ENCODE results near the gene GRB10. TPM values are rescaled to one million over a fixed set of nuclear protein-coding genes. Genes with fewer than 3 reads are reported as not detected.

GRB10 gene
- total and polyA plus RNA-seq, 2 of the 8 experiments (the other 6 are each of a cell fraction or from before 2014, with no cell fraction given) = 35.7 to 97.0 TPM

DNA sequence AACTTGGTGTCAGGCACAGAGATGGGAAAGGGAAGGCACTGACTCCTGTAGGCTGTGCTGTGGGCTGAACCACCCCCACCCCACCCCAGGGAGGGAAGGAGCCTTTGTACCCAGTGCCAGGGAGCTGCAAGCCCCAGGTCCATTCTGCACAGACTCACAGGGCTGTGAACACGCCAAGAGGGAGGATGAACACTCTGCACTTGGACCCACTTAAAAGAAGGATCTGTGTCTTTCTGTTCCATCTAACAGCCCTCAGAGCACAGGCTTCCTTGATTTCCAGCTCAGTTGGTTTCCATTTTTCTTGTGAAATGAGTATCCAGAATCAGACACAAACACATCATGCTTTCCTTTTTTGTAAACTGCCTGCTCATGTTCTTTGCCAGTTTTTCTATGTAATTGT lies 84.9 kb downstream of the GRB10 start:
- Histone ChIP-seq H4K20me1 (replicated peaks in 1 of 2; ENCODE audit: control insufficient read depth in 1 of 2, insufficient read depth in 2 of 2, low read length in 2 of 2) (peaks cover 0 to 2% of the 10 kb centered on the region in 2 experiments), H4K91ac (replicated peaks; ENCODE audit: insufficient read length, low read length) (no peak overlapping the region), H4K8ac (ENCODE audit: extremely low read depth, insufficient read depth, low read length) (no peak overlapping the region), H3K36me3 (ENCODE audit: control insufficient read depth in 2 of 4, insufficient read depth in 4 of 4, low read length in 3 of 4) (peaks cover 0 to 16% (median 3%) of the 10 kb centered on the region in 4 experiments; a peak in 5 of 8 replicates), H3K79me2 (ENCODE audit: control insufficient read depth in 1 of 2, insufficient read depth in 2 of 2, low read length in 2 of 2) (peaks cover 0 to 21% of the 10 kb centered on the region in 2 experiments; a peak in 2 of 4 replicates), H3K27me3 (replicated peaks in 1 of 4; ENCODE audit: control insufficient read depth in 3 of 4, extremely low read depth in 1 of 4, insufficient read depth in 3 of 4, low read length in 3 of 4) (no peaks in the 10 kb centered on the region), H3K27ac (ENCODE audit: low read depth, low read length) (no peak overlapping the region), H3K4me3 (ENCODE audit: extremely low read depth in 1 of 4, insufficient read depth in 2 of 4, low read depth in 3 of 4, low read length in 4 of 4) (no peak overlapping the region), H2BK12ac (ENCODE audit: low read depth, low read length) (no peak overlapping the region), H3K4ac (replicated peaks; ENCODE audit: insufficient read length, low read depth, low read length) (no peak overlapping the region), H3K4me1 (replicated peaks in 1 of 4; ENCODE audit: control insufficient read depth in 3 of 4, insufficient read depth in 4 of 4, low read length in 3 of 4) (peaks cover 0 to 8% (median 4%) of the 10 kb centered on the region in 4 experiments; a peak in 5 of 7 replicates), H2BK5ac (ENCODE audit: low read depth, low read length) (no peak overlapping the region), H3K23ac (ENCODE audit: insufficient read length) (no peak overlapping the region), H3K4me2 (ENCODE audit: insufficient read depth in 1 of 2, low read depth in 2 of 2, low read length in 2 of 2) (no peak overlapping the region), H2BK20ac (ENCODE audit: low read length) (no peak overlapping the region), H3K79me1 (ENCODE audit: low read depth, low read length) (no peaks in the 10 kb centered on the region; the same call in 1 of the 2 replicates), H3K18ac (ENCODE audit: extremely low read depth, low read length) (no peak overlapping the region), H2BK120ac (replicated peaks; ENCODE audit: low read depth, low read length) (no peak overlapping the region), H3K9ac (replicated peaks in 1 of 4; ENCODE audit: extremely low read depth in 1 of 4, low read depth in 3 of 4, low read length in 3 of 4) (no peak overlapping the region), H2AFZ (ENCODE audit: low read length) (no peak overlapping the region), H4K5ac (ENCODE audit: insufficient read length, low read depth, low read length) (no peak overlapping the region), H2BK15ac (ENCODE audit: low read length) (no peak overlapping the region), H3K23me2 (ENCODE audit: low read depth, low read length) (no peaks in the 10 kb centered on the region), H3K56ac (replicated peaks; ENCODE audit: insufficient read length, low read depth, low read length) (no peak overlapping the region), H2AK5ac (ENCODE audit: low read depth, low read length) (no peak overlapping the region), H3K14ac (ENCODE audit: insufficient read length) (no peak overlapping the region), H3K9me3 (ENCODE audit: insufficient read depth in 2 of 2, low read depth in 1 of 2, low read length in 1 of 2) (no peaks in the 10 kb centered on the region)
- DNase-seq (ENCODE audit: low read depth in 1 of 2, low spot score in 2 of 2) (no peak), FAIRE-seq (no peak)
- POLR2A ChIA-PET (ENCODE audit: partially characterized antibody) = interaction anchor here (1.1 kb wide), 1 partner anchor 11 kb away, joined by 3 read pairs; no protein-coding TSS in a partner anchor
- CTCF ChIA-PET (ENCODE audit: partially characterized antibody) = interaction anchor here (0.6 to 2.1 kb wide), 10 partner anchors 10 to 443 kb away, joined by 3 to 5 read pairs (median 3); no protein-coding TSS in a partner anchor
- 76% methylated on average over 1 of the region's 1 CpG; no CpG with 5 or more reads in 1 of the 2 experiments for WGBS, 2 experiments (ENCODE audit: extremely low coverage in 1 of 2, insufficient coverage in 1 of 2, insufficient read length in 1 of 2, insufficient replicate concordance in 2 of 2, low coverage in 1 of 2, low lambda C conversion rate in 2 of 2, missing lambda C conversion rate in 1 of 2)
- TF ChIP-seq, protein P1, sequence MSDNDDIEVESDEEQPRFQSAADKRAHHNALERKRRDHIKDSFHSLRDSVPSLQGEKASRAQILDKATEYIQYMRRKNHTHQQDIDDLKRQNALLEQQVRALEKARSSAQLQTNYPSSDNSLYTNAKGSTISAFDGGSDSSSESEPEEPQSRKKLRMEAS (IDR thresholded peaks at IDR 0.05) = no peak
- TF ChIP-seq SIN3A (conservative IDR thresholded peaks at IDR 0.05 in 1 of 2, IDR thresholded peaks at IDR 0.05 in 1 of 2; ENCODE audit: low read depth in 1 of 2, low read length in 2 of 2) (no peak), SUZ12 (IDR thresholded peaks at IDR 0.05; ENCODE audit: low read length) (no peak), GTF2F1 (IDR thresholded peaks at IDR 0.05; ENCODE audit: borderline replicate concordance, low read depth, low read length) (no peak), BACH1 (IDR thresholded peaks at IDR 0.05; ENCODE audit: low read length) (no peak), ASH2L (IDR thresholded peaks at IDR 0.05; ENCODE audit: low read length) (no peak), SIRT6 (IDR thresholded peaks at IDR 0.05; ENCODE audit: low read length) (no peak), GABPA (IDR thresholded peaks at IDR 0.05; ENCODE audit: borderline replicate concordance, insufficient read depth, low read length) (no peak), PHF8 (conservative IDR thresholded peaks at IDR 0.05; ENCODE audit: low read depth, low read length) (no peak), RNF2 (IDR thresholded peaks at IDR 0.05; ENCODE audit: borderline replicate concordance, low read depth, low read length, missing control alignments, poor library complexity, severe bottlenecking) (no peak), POU5F1 (IDR thresholded peaks at IDR 0.05; ENCODE audit: low read depth, low read length) (no peak)
- TF ChIP-seq, protein P2, sequence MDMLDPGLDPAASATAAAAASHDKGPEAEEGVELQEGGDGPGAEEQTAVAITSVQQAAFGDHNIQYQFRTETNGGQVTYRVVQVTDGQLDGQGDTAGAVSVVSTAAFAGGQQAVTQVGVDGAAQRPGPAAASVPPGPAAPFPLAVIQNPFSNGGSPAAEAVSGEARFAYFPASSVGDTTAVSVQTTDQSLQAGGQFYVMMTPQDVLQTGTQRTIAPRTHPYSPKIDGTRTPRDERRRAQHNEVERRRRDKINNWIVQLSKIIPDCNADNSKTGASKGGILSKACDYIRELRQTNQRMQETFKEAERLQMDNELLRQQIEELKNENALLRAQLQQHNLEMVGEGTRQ (IDR thresholded peaks at IDR 0.05; ENCODE audit: low read length) = no peak

Measured in H1 (cell line).